Activated CD8-positive, alpha-beta memory T cell treated with anti-CD3 and anti-CD28 coated beads, Interleukin-2, amount 10 ng/mL, durations not matched to agents 7 days and 5 days (primary cell): ENCODE measurements around the gene MAN1B1. TPM values are rescaled to one million over a fixed set of nuclear protein-coding genes. Genes with fewer than 3 reads are reported as not detected.
A peak's percentile ranks its signal among the peaks of the same experiment; 100 is the strongest.
"Not testable (repeated sequence)": the region's sequence is repeated elsewhere in the genome, so short reads cannot be mapped to it uniquely, and the experiment has no call there.

Experiments used
- ATAC-seq: fragments of 150-1000 bp; cut with Tn5 transposase; one replicate; pipeline ENCODE4 v1.10.0; 2021; ENCODE audit warnings: moderate library complexity
- CTCF ChIA-PET: fragments of 350-600 bp; sonication (Branson Sonifier 250); formaldehyde crosslinking; loops from one replicate; lab custom pipeline; 2021; ENCODE audit warnings: antibody characterized with exemption; lab: Charles Lee
- DNase-seq: peaks from one replicate; pipeline ENCODE4 v3.0.0-alpha.2; 2020
- H3K27ac Mint-ChIP-seq: one replicate; pipeline ENCODE4 v1.8.0; 2021; ENCODE audit warnings: mild to moderate bottlenecking, mixed read lengths
- H3K27me3 Mint-ChIP-seq: one replicate; pipeline ENCODE4 v1.8.0; 2021; ENCODE audit warnings: mixed read lengths
- H3K36me3 Mint-ChIP-seq: one replicate; pipeline ENCODE4 v1.8.0; 2021; ENCODE audit warnings: mild to moderate bottlenecking, mixed read lengths
- H3K4me1 Mint-ChIP-seq: one replicate; pipeline ENCODE4 v1.8.0; 2021; ENCODE audit warnings: mixed read lengths
- H3K4me3 Mint-ChIP-seq: one replicate; pipeline ENCODE4 v1.8.0; 2021; ENCODE audit warnings: mild to moderate bottlenecking, moderate library complexity, mixed read lengths
- H3K9me3 Mint-ChIP-seq: one replicate; pipeline ENCODE4 v1.8.0; 2022; ENCODE audit warnings: low read depth, mixed read lengths
- total RNA-seq, 2 experiments: library from RNA; stranded (reverse); gene quantifications; one replicate each; pipeline ENCODE4 v1.2.3, GENCODE V29; 2021

Gene MAN1B1
- total RNA-seq, 2 experiments from 2014 or later, result 43.8 to 60.6 TPM

GRCh38 chr9:137114613-137115393, 28.0 kb downstream of the MAN1B1 start, which contains the start of gene DPP7:
Gene DPP7 (minus strand): TSS chr9:137114733. CDS start chr9:137114713, 20 bp downstream.
- ATAC-seq (peak; percentile 96), DNase-seq (peak; percentile 85)
- no peaks in the 10 kb centered on the region for H3K9me3 Mint-ChIP-seq
- H3K27me3 Mint-ChIP-seq, result no peaks in the 10 kb centered on the region
- H3K27ac Mint-ChIP-seq, result peak within 1 kb of the TSS; percentile 52
- CTCF ChIA-PET, result interaction anchor here (0.8 to 10.6 kb wide), 14 partner anchors 12 to 122 kb away, joined by 3 to 91 read pairs (median 4); partner anchors contain the start of genes CYSRT1, MAN1B1, RNF224 and SAPCD2
- H3K36me3 Mint-ChIP-seq, result peaks cover 2% of the 10 kb centered on the region
- peaks cover 10% of the 10 kb centered on the region for H3K4me1 Mint-ChIP-seq
- peak within 1 kb of the TSS; percentile 66 for H3K4me3 Mint-ChIP-seq

- no peak overlapping the region for H3K27ac Mint-ChIP-seq
- ATAC-seq (no peak), DNase-seq (no peak)
- H3K27me3 Mint-ChIP-seq, result no peaks in the 10 kb centered on the region
- CTCF ChIA-PET, result interaction anchor here (0.8 to 10.6 kb wide), 12 partner anchors 11 to 122 kb away, joined by 3 to 91 read pairs (median 4); partner anchors contain the start of genes CYSRT1, MAN1B1, RNF224 and SAPCD2
- H3K9me3 Mint-ChIP-seq, result no peaks in the 10 kb centered on the region
- peaks cover 10% of the 10 kb centered on the region for H3K4me1 Mint-ChIP-seq
- H3K36me3 Mint-ChIP-seq, result peaks cover 2% of the 10 kb centered on the region
- no peak overlapping the region for H3K4me3 Mint-ChIP-seq
Observed at GRCh38 chr9:137115394-137116026, 28.7 kb downstream of the MAN1B1 start.

GRCh38 chr9:137116027-137116507, 29.3 kb downstream of the MAN1B1 start:
- Mint-ChIP-seq H3K27ac (no peak overlapping the region), H3K4me3 (no peak overlapping the region), H3K27me3 (no peaks in the 10 kb centered on the region), H3K4me1 (peaks cover 10% of the 10 kb centered on the region), H3K36me3 (no peaks in the 10 kb centered on the region), H3K9me3 (no peaks in the 10 kb centered on the region)
- DNase-seq (no peak), ATAC-seq (no peak)
- CTCF ChIA-PET, result interaction anchor here (1.2 to 10.6 kb wide), 4 partner anchors 19 to 121 kb away, joined by 3 to 91 read pairs (median 28); partner anchors contain the start of gene RNF224

GRCh38 chr9:137116728-137117127, 29.9 kb downstream of the MAN1B1 start:
- Mint-ChIP-seq H3K27me3 (no peaks in the 10 kb centered on the region), H3K9me3 (no peaks in the 10 kb centered on the region), H3K27ac (no peak overlapping the region), H3K4me3 (no peak overlapping the region), H3K36me3 (no peaks in the 10 kb centered on the region), H3K4me1 (peaks cover 10% of the 10 kb centered on the region)
- DNase-seq, result no peak
- CTCF ChIA-PET, result interaction anchor here (5.0 to 10.6 kb wide), 2 partner anchors 111 to 120 kb away, joined by 34 to 91 read pairs; partner anchors contain the start of gene RNF224
- ATAC-seq, result no peak

- H3K4me3 Mint-ChIP-seq, result no peak overlapping the region
- no peak overlapping the region for H3K27ac Mint-ChIP-seq
Observed at GRCh38 chr9:137117269-137117731, 30.5 kb downstream of the MAN1B1 start.

GRCh38 chr9:137118092-137118603, 31.4 kb downstream of the MAN1B1 start:
- H3K36me3 Mint-ChIP-seq, H3K27me3 Mint-ChIP-seq, H3K4me1 Mint-ChIP-seq, H3K27ac Mint-ChIP-seq, H3K4me3 Mint-ChIP-seq, ATAC-seq, DNase-seq, H3K9me3 Mint-ChIP-seq: not testable (repeated sequence)
- CTCF ChIA-PET, result interaction anchor here (0.7 to 10.6 kb wide), 13 partner anchors 9 to 419 kb away, joined by 3 to 91 read pairs (median 5); partner anchors contain the start of genes CYSRT1, RNF224 and SSNA1

More at GRCh38 chr9:137117269-137117731, 30.5 kb downstream of the MAN1B1 start:
- no peaks in the 10 kb centered on the region for H3K36me3 Mint-ChIP-seq
- CTCF ChIA-PET, result interaction anchor here (1.0 to 10.6 kb wide), 6 partner anchors 13 to 120 kb away, joined by 3 to 91 read pairs (median 6); partner anchors contain the start of gene RNF224
- no peaks in the 10 kb centered on the region for H3K9me3 Mint-ChIP-seq
- no peaks in the 10 kb centered on the region for H3K27me3 Mint-ChIP-seq
- ATAC-seq (no peak), DNase-seq (no peak)
- peaks cover 10% of the 10 kb centered on the region for H3K4me1 Mint-ChIP-seq

- not testable (repeated sequence) for ATAC-seq
Observed at GRCh38 chr9:137121927-137122795, 35.4 kb downstream of the MAN1B1 start.

GRCh38 chr9:137122796-137123467, 36.1 kb downstream of the MAN1B1 start:
- DNase-seq, H3K36me3 Mint-ChIP-seq, H3K27ac Mint-ChIP-seq, H3K27me3 Mint-ChIP-seq, H3K9me3 Mint-ChIP-seq, ATAC-seq, H3K4me3 Mint-ChIP-seq: not testable (repeated sequence)
- peaks cover 20% of the 10 kb centered on the region for H3K4me1 Mint-ChIP-seq
- CTCF ChIA-PET, result interaction anchor here (0.6 to 10.6 kb wide), 9 partner anchors 27 to 168 kb away, joined by 3 to 91 read pairs (median 4); partner anchors contain the start of genes ANAPC2, CYSRT1, NPDC1 and RNF224

More at GRCh38 chr9:137121927-137122795, 35.4 kb downstream of the MAN1B1 start:
- not testable (repeated sequence) for H3K27me3 Mint-ChIP-seq, H3K36me3 Mint-ChIP-seq, H3K4me3 Mint-ChIP-seq, DNase-seq, H3K27ac Mint-ChIP-seq, H3K9me3 Mint-ChIP-seq
- CTCF ChIA-PET, result interaction anchor here (0.7 to 10.6 kb wide), 6 partner anchors 26 to 167 kb away, joined by 3 to 91 read pairs (median 5); partner anchors contain the start of genes CYSRT1, NPDC1 and RNF224
- peaks cover 13% of the 10 kb centered on the region for H3K4me1 Mint-ChIP-seq

- Mint-ChIP-seq H3K27ac (no peak overlapping the region), H3K27me3 (no peaks in the 10 kb centered on the region), H3K9me3 (no peaks in the 10 kb centered on the region), H3K4me1 (peaks cover 25% of the 10 kb centered on the region), H3K4me3 (no peak overlapping the region), H3K36me3 (peaks cover 2% of the 10 kb centered on the region)
- CTCF ChIA-PET, result interaction anchor here (0.6 to 10.6 kb wide), 8 partner anchors 26 to 114 kb away, joined by 3 to 91 read pairs (median 3); partner anchors contain the start of genes ANAPC2, CYSRT1, RNF224 and SSNA1
- ATAC-seq (no peak), DNase-seq (no peak)
Observed at GRCh38 chr9:137123468-137123837, 36.7 kb downstream of the MAN1B1 start.

GRCh38 chr9:137123952-137124462, 37.2 kb downstream of the MAN1B1 start:
- not testable (repeated sequence) for H3K4me3 Mint-ChIP-seq, H3K27ac Mint-ChIP-seq, H3K9me3 Mint-ChIP-seq, DNase-seq, H3K36me3 Mint-ChIP-seq, ATAC-seq, H3K27me3 Mint-ChIP-seq
- CTCF ChIA-PET, result interaction anchor here (0.6 to 10.6 kb wide), 6 partner anchors 25 to 113 kb away, joined by 3 to 91 read pairs (median 4); partner anchors contain the start of genes ANAPC2, CYSRT1, RNF224 and SSNA1
- peaks cover 30% of the 10 kb centered on the region for H3K4me1 Mint-ChIP-seq

GRCh38 chr9:137126786-137127185, 40.0 kb downstream of the MAN1B1 start:
- H3K27me3 Mint-ChIP-seq, result no peaks in the 10 kb centered on the region
- peak overlapping the region; percentile 92 for H3K27ac Mint-ChIP-seq
- peaks cover 30% of the 10 kb centered on the region for H3K4me1 Mint-ChIP-seq
- H3K4me3 Mint-ChIP-seq, result peak overlapping the region; percentile 83
- CTCF ChIA-PET, result interaction anchor here (0.7 to 6.6 kb wide), 14 partner anchors 8 to 175 kb away, joined by 3 to 32 read pairs (median 4); partner anchors contain the start of genes ANAPC2, DPP7, MAN1B1 and NRARP
- H3K36me3 Mint-ChIP-seq, result peaks cover 5% of the 10 kb centered on the region
- DNase-seq, result no peak
- no peak for ATAC-seq
- H3K9me3 Mint-ChIP-seq, result no peaks in the 10 kb centered on the region
